Retinal pigment epithelial cell (primary cell): ENCODE measurements around the gene NACC2.

Experiments
- DNase-seq: peaks from one replicate; pipeline ENCODE4 v3.0.0-alpha.2; 2010; ENCODE audit warnings: low read depth
- H3K4me3 ChIP-seq: 2 replicates; pipeline ENCODE4 v1.5.1; 2011; ENCODE audit warnings: mild to moderate bottlenecking, low read length, control low read depth, moderate library complexity
- TF ChIP-seq, protein P1 (sequence below): conservative IDR thresholded peaks from 2 replicates; pipeline ENCODE4 v1.5.1; 2011; ENCODE audit warnings: low read depth, low read length, control low read depth, inconsistent platforms

The NACC2 gene

DNA sequence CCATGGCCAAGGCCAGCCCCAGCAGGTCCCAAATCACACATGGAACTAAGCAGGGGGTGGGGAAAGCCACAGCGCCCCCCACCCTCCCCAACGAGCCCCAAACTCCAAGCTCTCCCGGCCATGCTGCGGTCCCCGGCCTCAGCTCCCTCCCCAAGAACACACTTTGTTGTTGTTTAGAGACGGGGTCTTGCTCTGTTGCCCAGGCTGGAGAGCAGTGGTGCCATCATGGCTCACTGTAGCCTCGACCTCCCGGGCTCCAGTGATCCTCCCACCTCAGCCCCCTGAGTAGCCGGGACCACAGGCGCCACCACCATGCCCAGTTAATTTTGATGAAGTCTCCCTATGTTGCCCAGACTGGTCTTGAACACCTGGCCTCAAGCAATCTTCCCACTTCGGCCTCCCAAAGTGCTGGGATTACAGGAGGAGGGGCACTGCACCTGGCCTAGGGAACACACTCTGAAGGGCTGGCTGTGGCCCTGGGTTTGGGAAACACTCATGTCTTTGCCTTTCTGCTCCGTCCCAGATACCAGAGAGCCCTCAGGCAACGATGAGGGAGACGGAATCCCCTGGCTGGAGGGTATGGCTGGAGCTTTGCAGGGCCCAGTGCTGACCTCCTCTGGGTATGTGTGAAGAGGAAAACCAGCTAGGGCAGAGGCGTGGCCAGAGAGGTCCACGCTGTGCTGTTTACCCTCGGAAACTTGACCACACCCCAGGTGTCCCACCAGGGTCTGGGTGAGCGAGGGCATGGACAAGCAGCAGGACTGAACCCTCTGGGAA, 80.8 kb downstream of the NACC2 start:
- TF ChIP-seq, protein P1, sequence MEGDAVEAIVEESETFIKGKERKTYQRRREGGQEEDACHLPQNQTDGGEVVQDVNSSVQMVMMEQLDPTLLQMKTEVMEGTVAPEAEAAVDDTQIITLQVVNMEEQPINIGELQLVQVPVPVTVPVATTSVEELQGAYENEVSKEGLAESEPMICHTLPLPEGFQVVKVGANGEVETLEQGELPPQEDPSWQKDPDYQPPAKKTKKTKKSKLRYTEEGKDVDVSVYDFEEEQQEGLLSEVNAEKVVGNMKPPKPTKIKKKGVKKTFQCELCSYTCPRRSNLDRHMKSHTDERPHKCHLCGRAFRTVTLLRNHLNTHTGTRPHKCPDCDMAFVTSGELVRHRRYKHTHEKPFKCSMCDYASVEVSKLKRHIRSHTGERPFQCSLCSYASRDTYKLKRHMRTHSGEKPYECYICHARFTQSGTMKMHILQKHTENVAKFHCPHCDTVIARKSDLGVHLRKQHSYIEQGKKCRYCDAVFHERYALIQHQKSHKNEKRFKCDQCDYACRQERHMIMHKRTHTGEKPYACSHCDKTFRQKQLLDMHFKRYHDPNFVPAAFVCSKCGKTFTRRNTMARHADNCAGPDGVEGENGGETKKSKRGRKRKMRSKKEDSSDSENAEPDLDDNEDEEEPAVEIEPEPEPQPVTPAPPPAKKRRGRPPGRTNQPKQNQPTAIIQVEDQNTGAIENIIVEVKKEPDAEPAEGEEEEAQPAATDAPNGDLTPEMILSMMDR = no peak
- no peak overlapping the region for H3K4me3 ChIP-seq
- DNase-seq = no peak

DNA sequence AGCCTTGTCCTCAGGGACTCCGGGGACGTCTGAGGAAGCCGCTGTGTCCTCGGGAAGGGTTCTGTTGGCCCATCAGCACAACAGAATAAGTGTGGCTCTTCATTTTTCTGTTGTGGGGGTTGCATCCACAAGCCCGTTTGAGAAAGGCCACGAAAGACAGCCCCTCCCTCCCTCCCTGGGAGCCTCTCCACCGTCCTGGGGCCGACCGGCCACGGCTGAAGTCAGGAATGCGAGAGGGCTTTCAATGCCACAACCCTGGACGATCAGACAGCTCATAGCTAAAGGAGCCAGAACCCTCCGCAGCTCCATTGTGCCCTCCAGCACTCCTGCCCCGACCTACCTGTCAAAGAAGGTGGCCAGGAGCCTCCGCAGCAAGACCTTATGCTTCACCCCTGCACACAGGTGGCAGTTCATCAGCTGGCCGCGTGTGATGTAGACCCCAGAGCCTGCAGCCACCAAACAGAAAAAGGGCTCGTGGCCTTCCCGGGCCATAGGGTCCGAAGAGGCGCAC, 81.5 kb downstream of the NACC2 start:
- H3K4me3 ChIP-seq = no peak overlapping the region
- DNase-seq = no peak
- TF ChIP-seq, protein P1 = no peak

DNA sequence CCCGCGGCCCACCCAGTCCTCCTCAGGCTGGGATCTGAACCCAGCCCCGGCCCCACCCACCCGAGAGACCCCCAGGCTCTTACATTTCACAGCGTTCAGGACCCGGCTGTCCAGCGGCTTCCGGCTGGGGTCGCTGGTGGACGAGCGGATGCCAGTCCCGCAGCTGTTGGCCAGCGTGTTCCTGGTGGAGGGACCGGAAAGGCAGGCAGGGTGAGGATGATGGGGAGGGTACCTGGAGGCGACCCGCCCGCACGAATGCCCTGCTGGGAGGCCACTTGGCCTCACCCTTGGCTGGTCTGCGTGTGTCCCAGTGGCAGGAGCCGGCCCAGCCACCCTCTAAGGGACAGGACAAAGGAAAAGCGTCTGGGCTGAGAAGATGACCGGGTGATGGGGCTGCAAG, 82.0 kb downstream of the NACC2 start:
- H3K4me3 ChIP-seq = no peak overlapping the region
- TF ChIP-seq, protein P1 = no peak
- no peak for DNase-seq

DNA sequence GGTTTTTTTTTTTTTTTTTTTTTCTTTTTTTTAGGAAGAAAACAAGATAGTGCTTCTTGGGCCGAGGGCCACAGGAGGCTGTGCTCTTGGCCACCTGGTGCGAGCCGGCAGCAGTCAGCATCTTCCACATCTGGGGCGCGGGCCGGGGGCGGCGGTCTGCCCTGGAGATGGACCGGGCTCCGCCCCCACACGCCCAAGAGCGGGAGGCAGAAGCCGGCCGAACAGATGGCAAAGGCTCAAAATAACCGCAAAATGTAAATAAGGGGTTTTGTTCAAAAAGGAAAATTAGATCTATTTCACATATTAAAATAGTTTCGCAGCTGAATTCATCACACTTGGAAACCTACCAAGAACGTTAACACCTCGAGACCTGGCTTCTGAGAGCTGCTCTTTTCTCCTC, 82.4 kb downstream of the NACC2 start:
- TF ChIP-seq, protein P1 = no peak
- no peak overlapping the region for H3K4me3 ChIP-seq
- DNase-seq = no peak

DNA sequence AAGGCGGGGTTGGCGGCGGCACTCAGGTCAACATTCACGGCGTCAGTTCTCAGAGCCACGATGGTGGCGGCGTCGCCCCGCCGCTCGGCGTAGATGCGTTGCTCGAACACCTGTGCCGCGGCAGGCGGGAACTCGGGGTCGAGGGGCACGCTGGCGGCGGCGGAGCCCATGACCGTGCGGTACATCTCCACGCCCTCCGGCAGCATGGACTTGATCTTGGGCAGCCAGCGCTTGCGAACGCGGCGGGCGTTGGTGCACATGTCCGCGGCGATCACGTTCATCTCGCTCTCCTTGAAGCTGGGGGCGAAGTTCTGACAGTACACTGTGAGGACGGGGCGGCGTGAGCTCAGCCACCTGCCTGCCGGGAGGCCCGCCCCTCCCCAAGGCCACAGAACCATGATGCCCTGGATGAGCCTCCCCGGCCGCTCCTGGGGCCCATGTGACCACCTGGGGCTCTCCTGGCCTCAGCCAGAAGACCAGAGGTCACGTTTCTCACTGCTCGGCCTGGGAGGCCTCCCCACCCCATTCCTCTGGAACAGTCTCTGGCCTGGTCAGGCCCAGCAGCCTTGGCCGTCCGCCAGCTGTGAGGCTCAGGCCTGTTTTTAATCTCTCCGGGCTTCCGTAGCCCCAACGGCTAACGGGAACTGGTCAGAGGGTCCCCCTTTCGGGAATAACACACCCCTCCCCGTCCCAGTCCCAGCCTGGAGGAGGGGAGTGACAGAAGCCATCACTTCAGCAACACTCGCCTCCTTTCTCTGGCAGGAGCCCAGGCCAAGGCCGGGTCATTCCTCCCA, 83.2 kb downstream of the NACC2 start:
- no peak overlapping the region for H3K4me3 ChIP-seq
- TF ChIP-seq, protein P1 = no peak
- DNase-seq = peak; percentile 72

DNA sequence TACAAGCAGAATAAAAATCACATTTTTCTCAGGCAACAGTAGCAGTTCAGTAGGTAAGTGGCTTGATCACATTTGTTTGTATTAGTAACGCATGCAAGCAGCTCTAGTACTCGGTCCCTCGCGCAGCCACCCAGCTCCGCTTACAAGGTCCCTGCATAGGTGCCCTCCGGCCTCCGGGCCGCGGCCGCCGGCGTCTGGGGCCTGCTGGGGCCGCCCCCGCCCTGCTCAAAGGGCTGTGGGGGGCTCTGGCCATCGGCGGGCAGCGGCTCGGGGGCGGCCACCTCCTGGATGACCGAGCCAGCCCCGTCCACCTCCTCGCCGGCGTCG, 83.8 kb downstream of the NACC2 start:
- TF ChIP-seq, protein P1 = no peak
- DNase-seq = no peak
- no peak overlapping the region for H3K4me3 ChIP-seq
